Measurements from ENCODE around the gene CBFA2T3. TPM values are rescaled to one million over a fixed set of nuclear protein-coding genes. Genes with fewer than 3 reads are reported as not detected.

The CBFA2T3 gene
- total and polyA plus RNA-seq, 2 of the 8 experiments (the other 6 are each of a cell fraction or from before 2014, with no cell fraction given): 0.51 to 1.3 TPM

GRCh38 chr16:88906020-88906419, 71.0 kb downstream of the CBFA2T3 start (continued):
- no peak for TF ChIP-seq CTCF (IDR thresholded peaks at IDR 0.05; ENCODE audit: control extremely low read depth in 1 of 3, insufficient read depth in 1 of 3, low read depth in 1 of 3, low read length in 3 of 3)
- TF ChIP-seq HDAC6 (IDR thresholded peaks at IDR 0.05; ENCODE audit: low read depth, low read length): no peak
- no peak for TF ChIP-seq GABPA (IDR thresholded peaks at IDR 0.05; ENCODE audit: borderline replicate concordance, insufficient read depth, low read length)
- no peak for TF ChIP-seq CEBPB (IDR thresholded peaks at IDR 0.05; ENCODE audit: low read depth, low read length)
- TF ChIP-seq CHD7 (IDR thresholded peaks at IDR 0.05; ENCODE audit: insufficient replicate concordance, low read length): no peak
- no peak for TF ChIP-seq ZNF274 (IDR thresholded peaks at IDR 0.05; ENCODE audit: borderline replicate concordance, extremely low read depth, low read length)
- no peak for TF ChIP-seq JUN (IDR thresholded peaks at IDR 0.05; ENCODE audit: low read depth, low read length)
- no peak for TF ChIP-seq NRF1 (IDR thresholded peaks at IDR 0.05; ENCODE audit: low read depth, low read length)
- no peak for TF ChIP-seq BCL11A (IDR thresholded peaks at IDR 0.05; ENCODE audit: low read depth in 2 of 2, low read length in 2 of 2)
